ENCODE data around the gene RBFOX2. TPM values are rescaled to one million over a fixed set of nuclear protein-coding genes. Genes with fewer than 3 reads are reported as not detected.
"Not testable (repeated sequence)": the region's sequence is repeated elsewhere in the genome, so short reads cannot be mapped to it uniquely, and the experiment has no call there.

RBFOX2 gene
- total RNA-seq, 2 donors from 2014 or later: 81.8 to 86.0 TPM

DNA sequence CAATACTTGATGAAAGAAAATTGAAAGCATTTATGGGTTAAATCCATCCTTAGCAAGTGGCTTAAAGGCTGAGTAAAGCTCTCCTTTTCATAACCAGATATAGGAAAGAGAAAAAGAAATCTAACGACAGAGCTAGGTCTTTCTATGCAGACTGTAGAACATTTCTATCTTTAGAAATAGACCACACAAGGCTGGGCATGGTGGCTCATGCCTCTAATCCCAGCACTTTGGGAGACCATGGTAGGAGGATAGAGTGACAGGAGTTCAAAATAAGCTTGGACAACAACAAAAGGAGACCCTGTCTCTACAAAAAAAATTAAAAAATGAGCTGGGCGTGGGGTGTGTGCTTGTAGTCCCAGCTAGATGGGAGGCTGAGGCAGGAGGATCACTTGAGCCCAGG, 220.2 kb downstream of the RBFOX2 start:
- H3K27me3 ChIP-seq: no peaks in the 10 kb centered on the region
- H3K27ac ChIP-seq: no peak overlapping the region
- DNase-seq (ENCODE audit: low spot score): no peak
- no peak overlapping the region for H3K4me3 ChIP-seq
- H3K4me1 ChIP-seq: no peaks in the 10 kb centered on the region
- TF ChIP-seq, protein P1, sequence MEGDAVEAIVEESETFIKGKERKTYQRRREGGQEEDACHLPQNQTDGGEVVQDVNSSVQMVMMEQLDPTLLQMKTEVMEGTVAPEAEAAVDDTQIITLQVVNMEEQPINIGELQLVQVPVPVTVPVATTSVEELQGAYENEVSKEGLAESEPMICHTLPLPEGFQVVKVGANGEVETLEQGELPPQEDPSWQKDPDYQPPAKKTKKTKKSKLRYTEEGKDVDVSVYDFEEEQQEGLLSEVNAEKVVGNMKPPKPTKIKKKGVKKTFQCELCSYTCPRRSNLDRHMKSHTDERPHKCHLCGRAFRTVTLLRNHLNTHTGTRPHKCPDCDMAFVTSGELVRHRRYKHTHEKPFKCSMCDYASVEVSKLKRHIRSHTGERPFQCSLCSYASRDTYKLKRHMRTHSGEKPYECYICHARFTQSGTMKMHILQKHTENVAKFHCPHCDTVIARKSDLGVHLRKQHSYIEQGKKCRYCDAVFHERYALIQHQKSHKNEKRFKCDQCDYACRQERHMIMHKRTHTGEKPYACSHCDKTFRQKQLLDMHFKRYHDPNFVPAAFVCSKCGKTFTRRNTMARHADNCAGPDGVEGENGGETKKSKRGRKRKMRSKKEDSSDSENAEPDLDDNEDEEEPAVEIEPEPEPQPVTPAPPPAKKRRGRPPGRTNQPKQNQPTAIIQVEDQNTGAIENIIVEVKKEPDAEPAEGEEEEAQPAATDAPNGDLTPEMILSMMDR (IDR thresholded peaks at IDR 0.05): no peak
- H3K36me3 ChIP-seq: peaks cover 18% of the 10 kb centered on the region
- no peaks in the 10 kb centered on the region for H3K9me3 ChIP-seq

DNA sequence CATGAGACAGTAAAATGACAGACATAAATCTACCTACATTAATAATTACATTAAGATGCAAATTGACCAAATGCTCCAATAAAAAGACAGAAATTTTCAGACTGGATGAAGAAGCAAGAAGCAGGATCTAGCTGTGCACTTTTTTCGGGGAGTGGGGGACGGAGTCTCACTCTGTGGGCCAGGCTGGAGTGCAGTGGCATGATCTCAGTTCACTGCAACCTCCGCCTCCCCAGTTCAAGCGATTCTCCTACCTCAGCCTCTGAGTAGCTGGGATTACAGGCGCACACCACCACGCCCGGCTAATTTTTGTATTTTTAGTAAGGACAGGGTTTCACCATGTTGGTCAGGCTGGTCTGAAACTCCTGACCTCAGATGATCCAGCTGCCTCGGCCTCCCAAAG, 222.0 kb downstream of the RBFOX2 start:
- H3K4me3 ChIP-seq; H3K27me3 ChIP-seq; DNase-seq (ENCODE audit: low spot score); H3K4me1 ChIP-seq; H3K9me3 ChIP-seq; H3K27ac ChIP-seq: not testable (repeated sequence)
- peaks cover 18% of the 10 kb centered on the region for H3K36me3 ChIP-seq

DNA sequence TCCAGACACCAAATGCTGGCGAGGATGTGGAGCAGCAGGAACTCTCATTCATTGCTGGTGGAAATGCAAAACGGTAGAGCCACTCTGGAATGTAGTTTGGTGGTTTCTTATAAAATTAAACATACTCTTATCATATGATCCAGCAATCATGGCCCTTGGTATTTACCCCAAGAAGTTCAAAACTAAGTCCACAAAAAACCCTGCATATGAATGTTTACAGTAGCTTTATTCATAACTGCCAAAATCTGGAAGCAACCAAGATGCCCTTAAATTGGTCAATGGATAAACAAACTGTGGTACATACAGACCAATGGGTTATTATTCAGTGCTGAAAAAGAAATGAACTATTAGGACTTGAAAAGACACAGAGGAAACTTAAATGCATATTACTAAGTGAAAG, 223.2 kb downstream of the RBFOX2 start:
- peaks cover 18% of the 10 kb centered on the region for H3K36me3 ChIP-seq
- TF ChIP-seq, protein P1 (IDR thresholded peaks at IDR 0.05): no peak
- H3K27ac ChIP-seq: no peak overlapping the region
- no peaks in the 10 kb centered on the region for H3K9me3 ChIP-seq
- H3K4me1 ChIP-seq: peaks cover 0 to 1% of the 10 kb centered on the region in 2 donors
- DNase-seq (ENCODE audit: low spot score): no peak
- H3K27me3 ChIP-seq: no peaks in the 10 kb centered on the region
- H3K4me3 ChIP-seq: no peak overlapping the region

DNA sequence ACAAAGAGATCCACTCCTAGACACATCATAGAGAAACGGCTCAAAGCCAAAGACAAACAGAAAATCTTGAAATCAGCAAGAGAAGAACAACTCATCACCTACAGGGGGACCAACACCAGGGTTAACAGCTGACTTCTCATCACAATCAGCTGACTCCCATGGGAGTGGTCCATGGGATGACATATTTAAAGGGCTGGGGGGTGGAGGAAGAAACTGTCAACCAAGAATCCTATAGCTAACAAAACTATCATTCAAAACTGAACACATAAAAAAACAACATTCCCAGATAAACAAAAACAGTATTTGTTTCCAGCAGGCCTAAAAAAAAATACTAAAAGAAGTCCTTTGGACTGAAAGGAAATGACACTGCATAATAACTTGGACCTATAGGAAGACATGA, 224.2 kb downstream of the RBFOX2 start:
- Histone ChIP-seq H3K27me3 (no peaks in the 10 kb centered on the region), H3K27ac (no peak overlapping the region), H3K4me1 (peaks cover 0 to 12% of the 10 kb centered on the region in 2 donors), H3K9me3 (no peaks in the 10 kb centered on the region), H3K4me3 (no peak overlapping the region), H3K36me3 (peaks cover 14% of the 10 kb centered on the region)
- TF ChIP-seq, protein P1 (IDR thresholded peaks at IDR 0.05): no peak
- no peak for DNase-seq (ENCODE audit: low spot score)

DNA sequence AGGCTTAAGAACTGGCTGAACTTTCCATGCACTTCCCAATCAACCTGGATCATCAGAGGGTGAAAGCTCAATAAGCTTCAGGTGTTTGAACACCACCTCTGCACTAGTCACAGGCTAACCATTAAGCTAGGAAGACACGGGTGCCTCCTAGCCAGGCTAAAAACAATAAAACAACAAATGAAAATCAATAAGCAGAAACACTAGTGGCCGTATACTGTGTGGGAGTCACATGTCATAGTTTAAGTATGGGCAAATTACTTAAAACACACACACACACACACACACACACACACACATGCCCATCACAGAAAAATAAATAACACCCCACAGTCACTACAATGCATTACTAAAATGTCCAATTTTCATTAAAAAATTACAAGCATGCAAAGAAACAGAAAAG, 225.7 kb downstream of the RBFOX2 start:
- TF ChIP-seq, protein P1 (IDR thresholded peaks at IDR 0.05): no peak
- no peaks in the 10 kb centered on the region for H3K27me3 ChIP-seq
- H3K36me3 ChIP-seq: no peaks in the 10 kb centered on the region
- no peak overlapping the region for H3K27ac ChIP-seq
- DNase-seq (ENCODE audit: low spot score): no peak
- no peak overlapping the region for H3K4me3 ChIP-seq
- no peaks in the 10 kb centered on the region for H3K9me3 ChIP-seq
- peaks cover 0 to 16% of the 10 kb centered on the region in 2 donors for H3K4me1 ChIP-seq

DNA sequence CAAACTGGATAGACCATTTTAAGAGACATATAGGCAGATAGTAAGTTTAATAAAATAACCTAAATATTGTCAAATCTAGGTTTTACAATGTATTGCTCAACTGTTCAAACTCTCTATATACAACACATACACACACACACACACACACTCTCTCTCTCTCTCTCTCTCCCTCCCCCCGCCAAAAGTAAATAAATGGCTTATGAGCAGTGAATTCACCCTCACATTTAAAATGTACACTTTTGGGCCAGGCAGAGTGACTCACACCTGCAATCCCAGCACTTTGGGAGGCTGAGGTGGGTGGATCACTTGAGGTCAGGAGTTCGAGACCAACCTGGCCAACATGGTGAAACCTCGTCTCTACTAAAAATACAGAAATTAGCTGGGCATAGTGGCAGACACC, 227.3 kb downstream of the RBFOX2 start:
- H3K27ac ChIP-seq; H3K27me3 ChIP-seq; DNase-seq (ENCODE audit: low spot score); H3K9me3 ChIP-seq; H3K36me3 ChIP-seq; H3K4me3 ChIP-seq: not testable (repeated sequence)
- H3K4me1 ChIP-seq: peaks cover 0 to 16% of the 10 kb centered on the region in 2 donors

DNA sequence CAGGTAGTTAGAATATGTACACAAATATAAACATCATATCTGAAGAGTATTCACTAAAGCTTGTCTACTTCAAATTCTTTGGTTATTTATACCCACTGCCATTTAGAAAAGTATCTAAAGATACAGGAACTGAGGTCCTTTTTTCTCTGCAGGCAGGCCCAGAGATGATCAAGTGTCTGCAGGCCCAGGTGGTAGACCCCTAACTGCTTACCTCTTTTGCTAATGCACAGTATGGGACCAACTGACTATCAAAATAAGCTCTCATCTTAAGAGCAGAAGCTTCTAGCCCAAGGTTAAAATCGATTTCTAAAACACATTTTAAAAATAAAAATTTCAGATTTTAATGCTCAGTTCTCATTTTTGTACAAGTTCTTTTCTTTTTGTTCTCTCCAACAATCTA, 229.5 kb downstream of the RBFOX2 start:
- no peak overlapping the region for H3K4me3 ChIP-seq
- TF ChIP-seq, protein P1 (IDR thresholded peaks at IDR 0.05): no peak
- H3K4me1 ChIP-seq: peaks cover 0 to 16% of the 10 kb centered on the region in 2 donors
- no peaks in the 10 kb centered on the region for H3K27me3 ChIP-seq
- H3K27ac ChIP-seq: no peak overlapping the region
- no peak for DNase-seq (ENCODE audit: low spot score)
- H3K9me3 ChIP-seq: no peaks in the 10 kb centered on the region
- no peaks in the 10 kb centered on the region for H3K36me3 ChIP-seq

Measured in right atrium auricular region (tissue), 2 donors.